ENCODE results near the gene TTC39A.
"Not testable (repeated sequence)": the region's sequence is repeated elsewhere in the genome, so short reads cannot be mapped to it uniquely, and the experiment has no call there.

TTC39A gene

DNA sequence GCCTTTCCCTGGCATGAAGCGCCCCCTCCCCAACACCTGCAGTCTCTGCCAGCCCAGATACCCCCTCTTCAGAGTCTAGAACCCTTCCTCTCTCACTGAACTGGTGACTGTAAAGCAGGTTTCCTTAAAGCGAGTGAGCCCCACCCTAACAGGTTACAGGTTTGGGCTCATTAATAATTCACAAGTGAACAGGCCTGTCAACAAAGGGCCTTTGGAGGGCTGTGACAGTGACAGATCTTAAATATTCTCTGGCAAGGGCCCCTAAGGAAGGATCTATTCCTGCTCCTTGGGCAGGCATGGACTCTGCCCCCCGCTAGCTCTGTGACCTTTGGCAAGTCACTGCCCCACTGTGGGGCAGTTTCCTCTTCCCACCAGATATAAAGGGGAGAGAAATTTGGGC is 5.6 kb upstream of the TTC39A start:
- DNase-seq = peak; percentile 51

DNA sequence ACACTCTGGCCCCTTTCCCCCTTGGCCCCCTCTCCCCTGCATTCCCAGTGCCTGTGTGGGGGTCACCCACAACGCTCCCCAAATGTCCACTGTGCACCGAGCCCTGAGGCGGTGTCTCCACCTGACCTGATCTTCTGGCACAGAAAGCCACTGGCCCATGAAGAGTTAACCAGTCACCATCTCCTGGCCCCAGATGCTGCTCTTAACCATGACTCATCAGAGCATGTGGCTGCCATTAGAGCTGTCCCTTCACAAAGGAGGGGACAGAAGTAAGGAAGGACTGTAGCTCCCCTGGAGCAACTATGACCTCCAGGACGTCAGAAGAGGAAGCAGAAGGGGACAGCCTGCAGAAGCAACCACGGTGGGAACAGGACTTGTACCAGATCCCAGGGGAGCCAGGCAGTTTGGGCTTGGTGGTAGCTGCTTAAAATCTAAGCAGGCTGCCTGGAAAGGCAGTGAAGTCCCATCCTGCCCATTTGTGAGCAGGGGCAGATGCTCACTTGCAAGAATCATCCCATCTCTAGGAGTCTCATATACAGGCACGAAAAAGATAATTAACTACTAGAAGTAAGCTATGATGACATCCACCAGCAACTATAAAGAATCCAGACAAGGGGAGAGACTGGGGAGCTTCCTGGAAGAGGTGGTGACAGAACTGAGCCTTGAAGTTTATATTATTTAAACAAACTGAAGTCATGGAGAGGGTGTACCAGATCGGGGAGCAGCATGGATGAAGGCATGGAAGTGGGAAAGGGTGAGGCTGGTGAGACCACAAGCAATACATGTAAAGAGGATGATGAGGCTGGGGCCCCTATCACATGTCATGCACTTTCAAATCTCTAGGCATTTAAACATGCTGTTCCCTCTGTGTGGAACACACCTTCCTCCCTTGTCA is 1.1 kb upstream of the TTC39A start:
- peak; percentile 98 for DNase-seq

DNA sequence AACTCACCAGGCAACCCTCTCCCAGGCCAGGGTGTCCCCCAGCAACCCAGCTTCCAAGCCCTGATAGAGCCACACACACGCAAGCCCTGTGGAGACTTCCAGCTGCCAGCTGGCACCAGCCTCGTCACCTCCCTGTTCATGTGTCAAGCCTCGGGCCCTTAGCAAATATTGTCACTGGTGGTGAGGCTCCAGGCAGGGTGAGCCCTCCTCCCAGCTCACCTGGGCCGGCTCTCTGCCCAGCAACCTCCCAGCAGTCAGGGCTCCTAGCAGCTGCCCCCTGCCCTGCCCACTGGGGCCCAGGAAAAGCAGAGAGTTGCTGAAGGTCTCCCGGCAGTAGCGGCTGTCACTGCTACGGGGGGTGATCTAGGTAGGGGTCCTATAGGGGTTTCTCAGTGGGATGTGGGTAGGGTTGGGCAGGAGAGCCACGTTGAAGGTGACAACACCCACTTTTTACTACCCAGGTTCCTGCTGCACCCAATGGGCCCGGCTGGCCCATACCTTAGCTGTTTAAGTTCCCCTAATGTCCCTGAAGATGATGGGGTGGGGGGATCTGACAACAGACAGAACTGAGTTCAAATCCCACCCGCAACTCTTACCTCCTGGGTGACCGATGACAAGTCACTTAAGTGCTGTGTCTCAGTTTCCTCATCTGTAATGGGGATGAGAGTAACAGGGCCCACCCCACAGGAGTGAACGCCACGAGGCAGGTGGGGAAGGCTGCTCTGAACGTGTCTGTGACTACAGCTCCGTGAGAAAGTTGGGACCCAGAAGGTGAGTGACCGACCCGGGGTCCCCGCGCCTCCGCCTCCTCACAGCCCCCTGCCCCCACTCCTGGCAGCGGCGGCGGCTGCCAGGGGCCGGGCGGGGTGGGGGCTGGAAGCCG is 678 bp downstream of the TTC39A start:
- peak; percentile 100 for DNase-seq

DNA sequence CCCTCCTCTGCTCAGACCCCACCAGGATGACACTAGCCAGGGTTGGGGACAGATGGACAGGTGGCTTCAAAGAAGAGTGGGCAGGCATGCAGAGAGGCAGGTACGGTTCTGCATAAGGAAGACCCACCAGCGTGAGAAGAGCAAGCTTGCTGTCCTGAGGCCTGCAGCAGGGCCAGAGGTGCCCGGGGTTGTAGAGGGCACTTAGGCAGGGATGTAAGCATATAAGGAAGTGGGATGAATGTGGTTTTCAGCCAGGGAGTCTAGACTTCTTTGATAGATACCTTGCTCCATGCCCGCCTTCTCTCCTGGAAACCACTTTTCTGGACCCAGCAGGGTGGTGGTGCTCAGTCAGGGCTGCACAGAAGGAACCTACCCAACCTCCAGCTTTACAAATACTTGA is 1.4 kb downstream of the TTC39A start:
- peak; percentile 90 for DNase-seq

DNA sequence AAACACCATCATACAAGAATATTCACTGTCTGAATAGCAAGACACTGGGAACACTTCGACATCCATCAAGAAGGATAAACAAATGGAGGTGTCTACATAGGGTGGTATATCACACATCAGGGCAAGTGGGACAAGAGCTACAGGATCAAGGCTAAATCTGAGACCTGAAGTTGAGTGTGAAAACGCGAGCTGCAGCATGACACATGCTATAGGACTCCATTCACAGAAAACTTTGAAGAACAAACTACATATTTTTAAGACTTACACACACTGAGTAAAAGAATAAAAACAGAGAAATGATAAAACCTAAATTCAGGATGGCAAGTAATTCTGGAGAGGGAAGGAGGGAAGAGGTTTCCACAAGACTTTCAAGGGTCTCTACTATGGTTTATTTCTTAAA is 2.1 kb downstream of the TTC39A start:
- no peak for DNase-seq

DNA sequence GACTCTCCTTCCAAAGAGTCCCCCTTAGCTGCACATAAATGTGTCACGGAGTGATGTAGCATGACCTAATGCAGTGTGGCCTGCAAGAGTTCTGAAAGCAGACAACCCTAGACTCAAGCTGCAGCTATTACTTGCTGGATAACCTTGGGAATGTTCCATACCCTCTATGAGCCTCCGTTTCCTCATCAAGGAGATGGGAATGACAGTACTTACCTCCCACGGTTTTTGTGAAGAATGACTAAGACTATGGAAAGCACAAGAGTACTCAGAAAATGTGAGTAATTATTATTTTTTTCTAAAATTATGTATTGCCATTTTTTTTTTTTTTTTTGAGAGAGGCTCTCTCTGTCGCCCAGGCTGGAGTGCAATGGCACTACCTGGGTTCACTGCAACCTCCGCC is 3.0 kb downstream of the TTC39A start:
- DNase-seq = no peak

DNA sequence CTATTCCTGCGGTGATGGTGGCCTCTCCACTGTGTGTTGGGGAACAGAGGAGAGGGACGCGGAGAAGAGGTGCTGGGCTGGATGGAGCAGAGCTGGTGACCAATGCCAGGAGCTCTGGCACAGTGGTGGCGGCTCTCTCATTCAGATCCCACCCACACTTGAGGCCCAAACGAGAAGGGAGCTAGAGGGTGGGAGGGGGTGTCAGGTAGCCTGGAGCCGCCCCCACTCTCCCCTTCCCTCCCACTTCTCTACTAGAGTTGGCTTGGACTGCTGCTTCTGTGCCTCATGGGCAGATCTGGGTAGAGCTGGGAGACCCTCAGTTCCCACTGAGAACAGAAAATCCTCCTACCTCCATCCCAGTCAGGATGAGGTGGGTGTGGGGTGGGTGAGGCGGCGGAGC is 3.5 kb downstream of the TTC39A start:
- no peak for DNase-seq

DNA sequence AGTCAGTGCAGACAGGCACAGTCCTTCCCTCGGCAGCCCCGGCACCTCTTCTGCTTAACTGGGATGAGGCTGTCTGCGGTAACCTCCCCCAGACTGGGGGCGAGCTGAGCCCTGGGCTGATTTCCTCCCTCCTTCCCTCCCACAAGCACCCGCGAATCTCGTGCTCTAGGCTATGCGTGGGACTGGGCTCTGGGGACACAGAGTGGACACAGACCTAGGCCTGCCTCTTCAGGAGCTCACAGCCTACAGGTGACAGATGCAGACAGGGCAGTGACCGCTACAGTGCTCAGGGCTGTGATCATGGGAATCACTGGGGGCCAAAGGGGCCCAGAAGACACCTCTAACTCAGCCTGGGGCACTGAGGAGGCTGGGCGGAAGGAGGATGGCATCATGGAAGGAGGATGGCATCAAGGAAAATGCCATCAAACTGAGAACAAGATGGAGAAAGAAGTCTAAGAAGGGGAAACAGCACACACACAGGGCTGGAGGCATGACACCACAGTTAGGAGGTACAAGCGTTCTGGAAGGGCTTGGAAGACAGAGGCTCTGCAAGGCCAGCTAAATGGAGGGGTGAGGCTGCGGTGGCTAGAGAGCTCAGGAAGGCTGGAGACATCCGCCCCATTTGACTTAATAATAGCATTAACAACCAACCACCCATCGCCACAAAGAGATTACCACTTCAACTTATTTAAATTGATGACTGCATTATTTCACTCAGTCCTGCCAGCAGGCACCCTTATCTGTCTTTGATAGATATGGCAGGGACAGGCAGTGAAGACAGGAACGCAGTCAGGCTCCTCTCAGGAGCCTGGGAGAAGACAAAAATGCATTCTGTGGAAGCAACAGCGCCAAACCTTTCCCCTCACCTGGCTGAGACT is 4.2 kb downstream of the TTC39A start:
- no peak for DNase-seq

DNA sequence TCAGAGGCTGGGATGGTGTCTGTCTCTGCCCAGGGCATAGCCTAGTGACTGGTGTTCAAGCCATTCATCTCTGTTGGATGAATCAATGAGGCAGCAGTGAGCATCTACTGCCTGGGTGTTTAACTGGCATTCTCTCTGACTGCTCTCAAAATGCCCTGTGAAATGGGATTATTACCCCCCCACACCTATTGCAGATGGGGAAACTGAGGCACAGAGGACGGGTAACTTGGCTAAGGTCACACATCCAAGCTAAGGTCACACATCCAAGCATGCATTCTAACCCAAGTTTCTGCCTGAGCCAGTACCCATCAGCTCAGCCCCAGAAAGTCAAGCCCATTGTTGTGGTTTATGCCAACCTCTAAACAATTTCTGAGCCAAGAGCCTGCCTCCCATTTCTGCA is 5.0 kb downstream of the TTC39A start:
- DNase-seq = no peak

DNA sequence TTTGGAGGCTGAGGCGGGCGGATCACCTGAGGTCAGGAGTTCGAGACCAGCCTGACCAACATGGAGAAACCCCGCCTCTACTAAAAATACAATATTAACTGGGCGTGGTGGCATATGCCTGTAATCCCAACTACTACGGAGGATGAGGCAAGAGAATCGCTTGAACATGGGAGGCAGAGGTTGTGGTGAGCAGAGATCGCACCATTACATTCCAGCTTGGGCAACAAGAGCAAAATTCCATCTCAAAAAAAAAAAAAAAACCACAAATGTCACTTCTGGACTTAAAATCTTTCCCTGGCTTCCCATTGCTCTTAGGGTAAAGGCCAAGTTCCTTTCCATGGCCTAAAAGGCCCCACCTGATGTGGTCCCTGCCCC is 5.4 kb downstream of the TTC39A start:
- DNase-seq = not testable (repeated sequence)

DNA sequence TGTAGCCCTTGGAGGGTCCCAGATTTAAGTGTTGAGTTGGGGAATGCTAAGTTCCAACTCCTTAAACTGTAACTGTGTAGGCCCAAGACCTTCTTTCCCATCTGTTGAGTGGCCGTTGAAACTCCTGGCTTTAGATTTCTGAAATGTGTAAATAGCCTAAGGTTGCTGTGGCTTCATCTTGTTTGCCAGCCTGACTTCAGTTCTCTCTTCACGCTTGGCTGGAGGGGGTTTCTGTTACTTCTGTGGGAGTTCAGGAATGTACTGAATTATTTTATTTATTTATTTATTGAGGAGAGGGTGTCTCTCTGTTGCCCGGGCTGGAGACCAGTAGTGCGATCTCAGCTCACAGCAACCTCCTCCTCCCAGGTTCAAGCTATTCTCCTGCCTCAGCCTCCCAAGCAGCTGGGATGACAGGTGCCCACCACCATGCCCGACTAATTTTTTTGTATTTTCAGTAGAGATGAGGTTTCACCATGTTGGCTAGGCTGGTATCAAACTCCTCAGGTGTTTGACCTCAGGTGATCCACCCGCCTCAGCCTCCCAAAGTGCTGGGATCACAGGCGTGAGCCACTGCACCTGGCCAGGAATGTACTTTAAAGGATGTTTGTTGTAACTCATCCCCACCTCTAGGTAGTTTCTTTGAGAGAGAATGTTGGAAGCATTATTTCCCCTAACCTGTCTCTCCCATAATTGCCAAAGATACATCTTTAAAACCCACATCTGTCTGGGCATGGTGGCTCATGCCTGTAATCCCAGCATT is 5.9 kb downstream of the TTC39A start:
- no peak for DNase-seq

DNA sequence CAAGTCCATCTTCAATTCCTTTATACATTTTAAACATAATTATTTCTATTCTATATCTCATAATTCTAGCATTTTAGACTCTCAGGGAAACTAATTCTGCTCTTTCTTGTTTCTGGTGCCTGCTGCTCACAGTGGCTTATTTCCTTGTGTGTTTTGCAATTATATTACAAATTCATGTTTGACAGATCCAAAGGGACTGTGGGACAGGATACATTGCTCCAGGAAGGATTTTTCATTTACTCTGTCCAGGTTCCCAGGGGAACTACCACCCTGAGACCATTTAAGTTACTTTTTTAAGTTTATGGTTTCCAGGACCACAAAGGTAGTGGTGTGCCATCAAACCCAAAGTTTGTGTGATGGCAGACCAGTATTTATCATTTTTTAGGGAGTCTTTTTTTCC is 6.6 kb downstream of the TTC39A start:
- no peak for DNase-seq

DNA sequence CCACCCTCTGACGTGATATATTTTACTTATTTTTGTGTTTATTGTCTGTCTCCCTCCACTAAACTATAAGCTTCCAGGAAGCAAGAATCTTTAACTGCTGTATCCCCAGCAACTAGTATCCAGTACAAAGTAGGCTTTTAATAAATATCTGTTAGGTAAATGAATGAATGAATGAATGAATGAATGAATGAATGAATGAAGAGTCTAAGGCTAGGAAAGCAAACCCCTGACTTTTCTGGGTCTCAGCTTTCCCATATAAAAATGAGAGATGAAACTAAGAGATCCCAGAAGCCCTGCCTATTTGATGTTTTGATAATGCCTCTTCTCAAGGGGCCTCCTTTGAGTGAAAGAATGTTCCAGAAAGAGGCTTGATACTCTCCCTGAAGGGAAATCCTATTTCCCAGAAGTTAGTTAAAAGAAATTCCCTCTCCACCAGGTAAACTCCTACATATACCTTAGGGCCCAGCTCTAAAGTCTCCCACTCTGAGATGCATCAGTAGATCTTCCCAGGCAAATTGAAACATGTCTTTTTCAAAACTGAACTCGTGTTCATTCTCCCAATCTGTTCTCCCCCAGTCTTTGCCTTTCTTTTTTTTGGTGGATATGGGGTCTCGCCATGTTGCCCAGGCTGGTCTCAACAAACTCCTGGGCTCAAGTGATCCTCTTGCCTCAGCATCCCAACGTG is 7.8 kb downstream of the TTC39A start:
- no peak for DNase-seq

DNA sequence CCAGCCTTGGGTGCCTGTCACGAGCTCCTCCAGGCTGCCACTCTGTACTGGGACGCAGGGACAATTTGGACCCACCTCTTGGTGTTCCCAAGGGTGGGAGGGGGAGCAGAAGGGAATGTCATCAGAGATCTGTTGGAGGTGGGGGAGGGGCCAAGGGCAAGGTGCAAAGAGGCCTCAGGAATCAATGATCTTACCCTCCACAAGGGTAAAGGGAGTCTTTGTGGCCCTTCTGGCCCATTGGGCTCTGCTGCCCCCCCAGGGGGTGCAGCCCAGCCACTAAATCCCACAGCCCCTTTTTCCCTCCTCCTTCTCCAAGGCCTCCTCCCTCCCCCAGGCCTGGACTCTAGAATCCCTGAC is 8.5 kb downstream of the TTC39A start:
- DNase-seq = no peak

DNA sequence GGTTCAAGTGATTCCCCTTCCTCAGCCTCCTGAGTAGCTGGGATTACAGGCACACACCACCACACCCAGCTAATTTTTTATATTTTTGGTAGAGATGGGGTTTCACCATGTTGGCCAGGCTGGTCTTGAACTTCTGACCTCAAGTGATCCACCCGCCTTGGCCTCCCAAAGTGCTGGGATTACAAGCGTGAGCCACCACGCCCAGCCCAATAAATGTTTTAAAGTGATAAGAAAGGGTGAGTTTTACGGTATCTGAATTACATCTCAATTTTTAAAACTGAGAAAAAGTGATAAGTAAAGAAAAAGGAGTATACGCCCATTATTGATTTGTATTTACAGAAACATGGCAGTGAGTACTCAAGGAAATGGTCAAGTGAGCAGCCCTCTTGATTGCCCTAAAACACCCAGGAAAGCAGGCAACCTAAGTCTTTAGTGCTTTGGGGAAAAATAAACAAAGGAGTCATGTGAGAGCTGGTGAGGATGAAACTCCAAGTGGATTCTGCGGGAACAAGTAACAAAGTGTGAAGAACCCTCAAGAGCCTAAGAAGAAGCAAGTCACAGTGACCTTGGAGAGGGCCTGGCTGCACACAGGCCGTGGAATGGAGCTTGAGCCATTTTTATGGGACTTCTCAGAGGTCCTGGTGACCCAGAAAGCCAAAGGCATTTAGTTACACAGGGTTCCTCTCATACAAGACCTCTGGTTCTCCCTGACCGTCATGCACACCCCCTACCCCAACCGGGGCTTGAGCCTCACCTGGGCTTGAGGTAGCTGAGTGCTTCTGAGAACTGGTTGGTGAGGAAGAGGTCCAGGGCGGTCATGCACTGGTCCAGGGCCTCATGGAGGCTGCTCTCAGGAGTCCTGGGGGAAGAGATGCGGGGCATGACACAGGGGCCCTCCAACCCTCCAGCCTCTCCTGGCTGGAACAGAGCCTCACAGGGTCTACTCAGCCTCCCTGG is 9.1 kb downstream of the TTC39A start:
- DNase-seq = peak; percentile 48

DNA sequence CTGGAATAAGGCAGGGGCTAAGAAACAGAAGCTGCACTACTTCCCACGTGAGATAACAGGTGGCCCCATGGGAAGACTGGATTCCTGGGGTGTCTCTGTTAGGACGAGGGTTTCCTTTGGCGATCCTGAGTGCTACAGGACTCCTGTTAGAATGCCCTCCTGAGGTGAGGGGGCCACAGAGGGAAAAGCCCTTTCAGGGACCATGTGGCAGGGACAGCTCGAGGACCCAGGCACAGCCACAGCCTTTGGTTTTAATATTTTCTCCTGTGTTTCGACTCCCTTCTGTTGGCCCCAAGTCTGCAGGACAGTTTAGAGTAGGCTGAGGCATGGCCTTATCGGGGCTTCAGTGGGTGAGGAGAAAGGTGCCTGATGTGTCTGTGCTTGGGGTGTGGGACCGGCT is 12.6 kb downstream of the TTC39A start:
- no peak for DNase-seq

DNA sequence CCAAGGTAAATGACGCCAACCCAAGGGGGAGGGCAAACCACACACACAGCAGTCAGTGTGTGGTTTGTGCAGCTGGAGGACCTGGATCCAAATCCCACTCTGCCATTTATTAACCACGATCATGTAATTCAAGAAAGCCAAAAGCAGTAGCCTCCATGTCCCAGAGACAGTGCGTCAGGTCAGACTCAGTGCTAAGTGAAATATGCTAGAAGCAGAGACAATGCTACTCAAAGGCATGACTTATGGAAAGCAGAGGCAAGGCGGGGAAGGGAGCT is 13.6 kb downstream of the TTC39A start:
- DNase-seq = peak; percentile 97

DNA sequence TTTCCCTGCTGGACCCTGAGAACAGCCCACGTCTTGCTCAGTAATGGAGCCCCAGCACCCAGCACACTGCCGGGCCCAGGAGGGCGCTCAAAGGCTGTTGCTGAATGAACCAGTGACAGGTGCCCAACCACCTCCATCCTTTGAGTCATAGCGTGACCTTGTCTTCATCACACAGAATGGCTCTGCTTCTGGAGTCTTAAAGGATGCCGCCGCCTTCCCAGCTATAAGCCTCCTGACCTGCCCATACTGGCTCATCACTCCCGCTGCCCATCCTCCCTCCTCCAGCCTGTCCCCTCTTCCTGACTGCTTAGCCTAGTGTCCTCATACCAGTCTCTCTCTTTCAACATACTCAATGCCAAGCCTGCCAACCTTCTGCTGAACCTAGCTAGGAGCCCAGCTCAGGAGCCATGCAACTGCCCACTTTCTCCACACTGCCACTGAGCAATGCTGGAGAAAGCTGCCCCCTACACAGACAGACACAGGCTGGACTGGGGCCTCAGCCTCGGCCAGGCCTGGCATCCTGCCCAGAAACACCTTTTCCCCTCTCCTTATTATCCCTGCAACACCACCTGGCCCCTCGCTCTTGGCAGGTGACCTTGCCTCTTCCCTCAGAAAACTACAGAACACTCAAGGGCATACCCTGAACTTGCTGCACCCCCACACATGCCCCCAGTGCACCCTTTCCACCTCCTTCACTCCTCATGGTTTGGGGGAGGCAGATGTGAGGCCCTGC is 14.1 kb downstream of the TTC39A start:
- peak; percentile 97 for DNase-seq

DNA sequence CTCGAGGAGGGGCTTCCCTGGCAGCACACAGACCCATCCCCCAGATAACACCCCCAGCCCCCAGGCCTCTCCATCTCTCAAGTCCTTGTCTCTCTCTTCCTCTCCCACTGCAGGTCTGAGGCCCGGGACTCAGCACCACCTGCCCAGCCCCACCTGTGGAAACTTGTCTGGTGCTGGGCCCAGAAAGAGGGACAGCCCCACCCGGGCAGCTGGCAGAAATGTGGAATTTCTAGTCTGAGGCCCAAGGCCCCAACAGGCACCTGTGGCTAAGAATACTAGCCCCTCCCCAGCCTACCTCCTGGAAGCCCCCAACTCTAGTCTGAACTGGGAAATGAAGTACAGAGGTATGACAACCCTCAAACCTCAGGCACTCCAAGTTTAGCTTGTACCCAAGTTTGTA is 15.4 kb downstream of the TTC39A start:
- DNase-seq = peak; percentile 62

All from DMS53 (cell line).